ENCODE measurements around the gene ITIH1.
"Not testable (repeated sequence)": the region's sequence is repeated elsewhere in the genome, so short reads cannot be mapped to it uniquely, and the experiment has no call there.

The ITIH1 gene

DNA sequence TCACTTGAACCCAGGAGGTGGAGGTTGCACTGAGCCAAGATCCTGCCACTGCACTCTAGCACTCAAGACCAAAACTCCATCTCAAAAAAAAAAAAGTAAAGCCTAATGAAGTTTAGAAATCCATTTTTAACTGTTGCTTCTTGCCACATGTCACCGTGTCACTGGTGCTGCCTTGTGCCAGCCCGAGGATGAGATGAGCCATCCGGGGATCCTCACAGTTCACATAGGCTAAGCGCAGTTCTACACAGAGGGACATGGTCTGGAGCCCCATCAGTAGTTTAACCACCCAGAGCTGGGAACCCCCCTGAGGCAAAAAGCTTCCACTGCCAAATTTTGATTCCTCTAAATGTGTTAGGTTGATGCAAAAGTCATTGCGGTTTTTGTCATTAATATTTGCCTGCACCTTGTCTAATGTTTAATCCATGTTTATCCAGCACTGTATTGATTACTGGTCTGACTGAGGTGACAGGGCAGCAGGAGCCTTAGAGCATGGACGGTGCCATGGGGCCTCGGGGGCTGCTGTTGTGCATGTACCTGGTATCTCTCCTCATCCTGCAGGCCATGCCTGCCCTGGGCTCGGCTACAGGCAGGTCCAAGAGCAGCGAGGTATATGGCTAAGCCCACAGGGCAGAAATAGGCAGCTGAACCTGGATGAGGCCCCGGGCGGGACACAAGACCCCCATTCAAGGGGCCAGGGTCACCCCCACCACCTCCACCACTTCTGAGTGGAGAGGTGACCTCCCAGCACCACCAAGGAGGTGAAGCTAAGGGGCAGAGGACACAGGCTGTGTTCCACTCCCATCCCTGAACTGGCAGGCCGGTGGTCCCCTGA is at the start of gene ITIH1:
Gene ITIH1, plus strand, starts transcription at position 473 of the 832 bp plus-strand sequence. Its CDS starts 17 bp downstream, at position 490.
- DNase-seq (ENCODE audit: low spot score) = no peak

GRCh38 chr3:52728753-52729152 is 48.6 kb upstream of the ITIH1 start:
- not testable (repeated sequence) for DNase-seq (ENCODE audit: low spot score)

DNA sequence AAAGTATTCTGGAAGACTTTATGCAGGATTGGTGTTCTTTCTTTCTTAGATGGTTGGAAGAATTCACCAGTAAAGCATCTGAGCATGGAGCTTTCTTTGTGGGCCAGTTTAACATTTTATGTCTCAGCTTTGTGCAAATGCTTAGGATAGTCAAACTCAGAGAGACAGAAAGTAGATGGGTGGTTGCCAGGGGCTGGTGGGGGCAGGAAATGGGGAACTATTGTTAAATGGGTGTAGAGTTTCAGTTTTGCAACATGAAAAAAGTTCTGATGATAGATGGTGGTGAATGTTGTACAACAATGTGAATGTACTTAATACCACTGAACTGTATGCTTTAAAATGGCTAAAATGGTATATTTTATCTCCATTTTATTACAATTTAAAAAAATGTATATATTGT is 46.7 kb upstream of the ITIH1 start:
- no peak for DNase-seq (ENCODE audit: low spot score)

DNA sequence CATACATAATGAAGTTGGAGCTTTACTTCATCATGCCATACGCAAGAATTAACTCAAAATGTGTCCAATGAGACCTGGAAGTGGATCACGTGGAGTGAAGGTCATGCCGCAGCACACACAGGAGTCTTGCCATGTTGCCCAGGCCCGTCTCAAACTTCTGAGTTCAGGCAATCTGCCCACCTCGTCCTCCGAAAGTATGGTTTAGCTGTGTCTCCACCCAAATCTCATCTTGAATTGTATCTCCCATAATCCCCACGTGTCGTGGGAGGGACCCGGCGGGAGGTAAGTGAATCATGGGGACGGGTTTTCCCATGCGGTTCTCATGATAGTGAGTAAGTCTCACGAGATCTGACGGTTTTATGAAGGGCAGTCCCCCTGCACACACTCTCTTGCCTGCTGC is 45.8 kb upstream of the ITIH1 start:
- no peak for DNase-seq (ENCODE audit: low spot score)

- no peak for DNase-seq (ENCODE audit: low spot score)
Measured at GRCh38 chr3:52733256-52733891, 44.0 kb upstream of the ITIH1 start.

DNA sequence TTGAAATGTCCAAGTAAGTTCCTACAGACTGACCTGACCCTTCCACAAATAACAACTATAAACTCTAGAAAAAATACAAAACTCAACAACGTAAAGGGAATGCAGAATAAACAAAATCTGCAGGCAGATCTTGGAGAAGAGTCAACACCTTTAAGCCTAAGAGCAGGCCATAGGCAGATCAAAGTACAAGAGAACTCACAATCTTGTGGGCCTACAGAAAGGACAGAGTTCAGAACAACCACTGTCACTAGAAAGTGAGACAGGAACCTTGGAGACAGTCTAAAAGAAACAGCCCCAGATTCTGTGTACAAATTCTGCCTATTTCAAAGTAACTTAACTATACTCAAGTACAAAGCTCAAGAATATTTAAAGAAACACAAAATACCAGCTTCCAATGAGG is 37.7 kb upstream of the ITIH1 start:
- no peak for DNase-seq (ENCODE audit: low spot score)

- DNase-seq (ENCODE audit: low spot score) = peak; percentile 6
Measured at GRCh38 chr3:52742418-52743041, 34.9 kb upstream of the ITIH1 start.

DNA sequence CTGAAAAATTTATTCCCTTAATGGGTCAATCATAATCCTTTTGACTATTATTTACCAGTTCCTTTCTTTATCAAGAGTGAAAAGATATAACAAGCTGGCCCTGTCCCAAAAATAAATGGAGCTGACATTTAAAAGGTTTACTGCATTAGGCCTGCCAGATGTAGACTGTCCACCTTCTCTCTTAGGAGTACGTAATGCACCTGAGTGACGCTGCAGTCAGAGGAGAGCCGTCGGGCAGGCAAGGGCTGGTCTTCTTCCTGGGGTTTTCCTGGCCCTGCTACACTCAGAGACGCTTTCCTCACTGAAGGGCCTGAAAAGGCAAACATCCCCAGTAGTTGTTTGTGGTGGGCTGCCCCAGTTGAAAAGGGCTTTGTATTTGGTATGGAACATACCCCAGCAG is 34.2 kb upstream of the ITIH1 start:
- DNase-seq (ENCODE audit: low spot score) = no peak

DNA sequence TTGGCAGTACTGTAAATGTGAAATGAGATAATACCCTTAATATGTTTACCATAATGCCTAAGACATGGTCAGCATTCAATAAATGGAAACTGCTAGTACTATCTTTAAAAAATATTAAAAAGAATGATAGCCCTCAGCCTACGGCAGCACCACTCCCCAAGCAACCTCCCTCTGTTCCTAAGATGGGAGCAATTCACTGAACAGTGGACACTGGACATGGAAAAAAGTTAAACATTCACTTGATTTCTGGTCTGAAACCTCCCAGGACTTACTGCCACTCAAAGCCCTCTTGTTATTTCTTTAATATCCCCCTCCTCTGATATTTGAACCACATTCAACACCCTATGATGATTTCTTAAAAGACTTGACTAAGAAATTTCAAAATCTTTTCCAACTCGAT is 33.7 kb upstream of the ITIH1 start:
- DNase-seq (ENCODE audit: low spot score) = no peak

GRCh38 chr3:52752045-52752660 is 25.2 kb upstream of the ITIH1 start:
- DNase-seq (ENCODE audit: low spot score) = no peak

DNA sequence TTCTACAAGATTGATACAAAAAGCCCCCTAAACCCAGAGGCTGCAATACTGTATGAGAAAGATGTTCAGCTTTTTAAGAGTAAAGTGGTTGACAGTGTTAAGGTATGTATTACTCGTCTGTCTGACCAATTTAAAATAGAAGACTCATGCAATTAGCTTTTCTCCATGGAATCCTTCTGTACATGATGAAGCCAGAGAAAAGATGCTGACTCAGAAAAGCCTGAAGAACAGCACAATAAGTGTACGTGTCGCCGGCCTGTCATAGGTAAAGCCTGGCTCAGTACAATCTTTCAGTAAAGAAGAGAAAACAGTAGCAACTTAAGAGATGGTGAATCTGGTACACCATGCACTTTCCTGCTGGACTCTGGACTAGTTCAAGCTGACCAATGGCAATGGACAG is 23.0 kb upstream of the ITIH1 start:
- no peak for DNase-seq (ENCODE audit: low spot score)

GRCh38 chr3:52756141-52756540 is 21.3 kb upstream of the ITIH1 start:
- no peak for DNase-seq (ENCODE audit: low spot score)

- DNase-seq (ENCODE audit: low spot score) = no peak
Measured at GRCh38 chr3:52763466-52763865, 13.9 kb upstream of the ITIH1 start.

GRCh38 chr3:52769786-52770455 is 7.5 kb upstream of the ITIH1 start:
- DNase-seq (ENCODE audit: low spot score) = no peak

GRCh38 chr3:52770496-52771333 is 6.7 kb upstream of the ITIH1 start, which contains the start of gene NEK4:
NEK4 (minus strand) TSS chr3:52770940; CDS start chr3:52770746, 194 bp downstream.
- peak; percentile 67 for DNase-seq (ENCODE audit: low spot score)

DNA sequence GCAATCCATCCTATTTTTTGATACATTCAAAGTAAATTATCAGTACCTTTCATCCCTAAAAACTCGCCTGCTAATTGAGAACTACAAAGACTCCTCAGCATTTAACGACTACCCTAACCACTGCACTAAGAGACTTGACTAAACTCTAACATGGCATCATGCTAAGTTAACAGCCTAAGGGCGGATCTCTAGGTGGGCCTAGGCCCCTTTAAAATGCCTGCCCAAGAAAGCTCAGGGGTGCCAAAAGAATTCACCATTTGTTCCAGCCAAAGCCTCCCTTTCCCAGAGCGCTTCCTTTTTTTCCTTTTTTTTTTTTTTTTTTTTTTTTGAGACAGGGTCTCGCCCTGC is 6.1 kb upstream of the ITIH1 start:
- no peak for DNase-seq (ENCODE audit: low spot score)

DNA sequence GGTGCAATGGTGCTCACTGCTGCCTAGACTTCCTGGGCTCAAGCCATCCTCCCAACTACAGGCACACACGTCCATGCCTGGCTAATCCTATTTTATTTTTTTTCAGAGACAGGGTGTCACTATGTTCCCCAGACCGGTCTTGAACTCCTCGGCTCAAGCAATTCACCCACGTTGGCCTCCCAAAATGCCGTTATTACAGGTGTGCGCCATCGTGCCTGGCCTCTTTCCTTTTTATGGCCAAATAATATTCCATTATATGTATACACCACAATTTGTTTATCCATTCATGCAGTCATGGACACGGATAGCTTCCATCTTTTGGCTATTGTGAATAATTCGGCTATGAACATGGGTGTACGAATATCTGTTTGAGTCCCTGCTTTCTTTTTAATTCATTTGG is 5.7 kb upstream of the ITIH1 start:
- no peak for DNase-seq (ENCODE audit: low spot score)

- no peak for DNase-seq (ENCODE audit: low spot score)
Measured at GRCh38 chr3:52773361-52774065, 3.9 kb upstream of the ITIH1 start.

DNA sequence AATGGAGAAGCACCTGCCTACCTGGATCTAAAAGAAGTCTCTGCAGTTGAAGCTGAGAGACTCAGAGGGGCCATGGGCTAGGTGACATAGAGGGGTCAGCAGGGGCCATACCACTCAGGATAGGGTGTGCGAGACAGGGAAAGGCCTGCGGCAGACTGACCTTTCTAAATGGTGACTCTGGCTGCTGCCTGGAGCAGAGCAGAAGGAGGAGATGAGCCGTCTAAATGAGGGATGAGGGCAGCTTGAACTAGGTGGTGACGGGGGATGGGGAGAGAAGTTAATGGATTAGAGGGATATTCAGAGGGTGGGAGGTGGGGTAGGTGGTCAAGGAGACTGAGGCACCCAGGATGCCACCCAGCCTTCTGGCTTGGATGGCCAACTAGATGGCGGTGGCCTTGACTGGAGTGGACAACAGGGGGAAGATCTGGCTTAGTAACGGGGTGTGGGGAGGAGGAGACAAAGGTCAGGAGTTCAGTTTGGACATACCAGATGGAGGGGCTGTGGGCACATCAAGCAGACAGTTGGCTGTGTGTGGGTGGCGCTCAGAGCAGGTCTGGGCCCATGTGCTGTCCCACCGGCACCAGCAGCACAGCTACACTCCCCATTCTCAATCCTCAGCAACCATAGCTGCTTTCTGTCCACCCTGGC is 3.2 kb upstream of the ITIH1 start:
- no peak for DNase-seq (ENCODE audit: low spot score)

All from HuH-7 (cell line).